Measurements from ENCODE around the gene PPP3CA. TPM values are rescaled to one million over a fixed set of nuclear protein-coding genes. Genes with fewer than 3 reads are reported as not detected.
"Not testable (repeated sequence)": the region's sequence is repeated elsewhere in the genome, so short reads cannot be mapped to it uniquely, and the experiment has no call there.

PPP3CA gene
- total and polyA plus RNA-seq, 2 of the 13 experiments (the other 11 are each of a cell fraction or from before 2014, with no cell fraction given), result 4.8 to 13.2 TPM

DNA sequence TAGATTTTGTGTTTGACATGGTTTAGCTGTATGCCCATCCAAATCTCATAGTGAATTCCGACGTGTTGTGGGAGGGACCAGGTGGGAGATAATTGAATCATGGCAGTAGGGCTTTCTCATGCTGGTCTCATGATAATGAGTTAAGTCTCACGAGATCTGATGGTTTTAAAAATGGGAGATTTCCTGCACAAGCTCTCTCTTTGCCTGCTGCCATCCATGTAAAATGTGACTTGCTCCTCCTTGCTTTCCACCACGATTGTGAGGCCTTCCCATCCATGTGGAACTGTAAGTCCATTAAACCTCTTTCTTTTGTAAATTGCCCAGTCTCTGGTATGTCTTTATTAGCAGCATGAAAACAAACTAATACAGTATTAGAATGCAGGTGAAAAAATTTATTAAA, 164.6 kb downstream of the PPP3CA start:
- in situ Hi-C loops (cut with HindIII; ENCODE audit: extremely low pct_ligation_motif_present, low pct_unique_long_range_greater_than_20kb); H3K79me2 ChIP-seq (ENCODE audit: insufficient read depth, low read length); H3K9me3 ChIP-seq (ENCODE audit: low read length); H3K9ac ChIP-seq (ENCODE audit: insufficient read depth, low read depth, low read length); H3K4me3 ChIP-seq (replicated peaks in 1 of 3; ENCODE audit: insufficient read depth in 1 of 3, low read depth in 2 of 3, low read length in 3 of 3); H3K27me3 ChIP-seq (ENCODE audit: control insufficient read depth in 1 of 2, insufficient read depth in 2 of 2, low read length in 2 of 2); H3K36me3 ChIP-seq (replicated peaks in 1 of 2; ENCODE audit: control insufficient read depth in 1 of 2, insufficient read depth in 2 of 2, low read length in 2 of 2); ATAC-seq; FAIRE-seq; CTCF ChIA-PET (ENCODE audit: low intra/inter-chr PET ratio, low total read pairs); H3K27ac ChIP-seq (ENCODE audit: extremely low read length, insufficient read depth, low read length); POLR2A ChIA-PET; BruUV-seq (replicated peaks); intact Hi-C loops (cut with micrococcal nuclease; ENCODE audit: unreplicated experiment); DNase-seq (ENCODE audit: low spot score); H3K4me1 ChIP-seq (ENCODE audit: insufficient read depth, low read length); H3K4me2 ChIP-seq (ENCODE audit: low read depth, low read length); H4K20me1 ChIP-seq (ENCODE audit: insufficient read depth, low read length); H2AFZ ChIP-seq (ENCODE audit: low read length): not testable (repeated sequence)
- WGBS (ENCODE audit: low lambda C conversion rate), result 97% methylated on average over 4 of the region's 4 CpGs
- TF ChIP-seq ZNF431 (CRISPR knock-in tag; IDR thresholded peaks at IDR 0.05; ENCODE audit: borderline replicate concordance, low read depth), result peak; percentile 78; the same call in 1 of the 2 replicates

DNA sequence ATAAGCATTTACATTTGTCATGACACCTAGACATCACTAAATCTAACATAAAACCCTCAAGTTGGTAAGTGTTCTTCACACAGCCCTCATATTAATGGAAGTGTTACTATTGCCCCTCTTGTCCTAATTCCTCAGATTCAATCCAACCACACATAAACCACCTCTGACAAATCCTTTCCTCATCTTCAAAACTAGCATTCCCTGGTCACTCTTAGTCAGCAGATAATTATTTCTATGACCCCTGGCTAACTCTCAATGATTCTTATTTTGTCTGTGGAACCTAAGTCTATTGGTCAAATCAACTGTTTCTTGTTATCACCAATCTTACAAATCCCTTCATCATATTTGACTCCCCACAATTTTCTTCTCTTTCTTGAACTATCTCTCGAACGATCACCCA, 168.6 kb downstream of the PPP3CA start:
- Histone ChIP-seq H3K9me3 (ENCODE audit: low read length) (0 out of 2 replicates have a peak, but pooled peaks cover 4% of the 10 kb centered on the region), H4K20me1 (ENCODE audit: insufficient read depth, low read length) (no peaks in the 10 kb centered on the region), H3K4me2 (ENCODE audit: low read depth, low read length) (no peak overlapping the region), H2AFZ (ENCODE audit: low read length) (no peak overlapping the region), H3K36me3 (replicated peaks in 1 of 2; ENCODE audit: control insufficient read depth in 1 of 2, insufficient read depth in 2 of 2, low read length in 2 of 2) (no peaks in the 10 kb centered on the region; a peak in 1 of 5 replicates), H3K27ac (ENCODE audit: extremely low read length, insufficient read depth, low read length) (no peak overlapping the region), H3K9ac (ENCODE audit: insufficient read depth, low read depth, low read length) (no peak overlapping the region), H3K79me2 (ENCODE audit: insufficient read depth, low read length) (no peaks in the 10 kb centered on the region), H3K4me3 (replicated peaks in 1 of 3; ENCODE audit: insufficient read depth in 1 of 3, low read depth in 2 of 3, low read length in 3 of 3) (no peak overlapping the region), H3K27me3 (ENCODE audit: control insufficient read depth in 1 of 2, insufficient read depth in 2 of 2, low read length in 2 of 2) (no peaks in the 10 kb centered on the region), H3K4me1 (ENCODE audit: insufficient read depth, low read length) (peaks cover 14% of the 10 kb centered on the region)
- ATAC-seq (no peak), DNase-seq (ENCODE audit: low spot score) (no peak), FAIRE-seq (no peak)
- in situ Hi-C loops (cut with HindIII; ENCODE audit: extremely low pct_ligation_motif_present, low pct_unique_long_range_greater_than_20kb) (no loop called here), intact Hi-C loops (cut with micrococcal nuclease; ENCODE audit: unreplicated experiment) (no loop called here)
- WGBS (ENCODE audit: low lambda C conversion rate), result 99% methylated on average over 2 of the region's 2 CpGs
- ChIA-PET CTCF (ENCODE audit: low intra/inter-chr PET ratio, low total read pairs) (no interaction called here), POLR2A (no interaction called here)
- BruUV-seq (replicated peaks), result no TSS peak
- TF ChIP-seq, protein P1, sequence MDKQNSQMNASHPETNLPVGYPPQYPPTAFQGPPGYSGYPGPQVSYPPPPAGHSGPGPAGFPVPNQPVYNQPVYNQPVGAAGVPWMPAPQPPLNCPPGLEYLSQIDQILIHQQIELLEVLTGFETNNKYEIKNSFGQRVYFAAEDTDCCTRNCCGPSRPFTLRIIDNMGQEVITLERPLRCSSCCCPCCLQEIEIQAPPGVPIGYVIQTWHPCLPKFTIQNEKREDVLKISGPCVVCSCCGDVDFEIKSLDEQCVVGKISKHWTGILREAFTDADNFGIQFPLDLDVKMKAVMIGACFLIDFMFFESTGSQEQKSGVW (CRISPR knock-in tag; IDR thresholded peaks at IDR 0.05; ENCODE audit: borderline replicate concordance), result no peak
- TF ChIP-seq, protein P2, sequence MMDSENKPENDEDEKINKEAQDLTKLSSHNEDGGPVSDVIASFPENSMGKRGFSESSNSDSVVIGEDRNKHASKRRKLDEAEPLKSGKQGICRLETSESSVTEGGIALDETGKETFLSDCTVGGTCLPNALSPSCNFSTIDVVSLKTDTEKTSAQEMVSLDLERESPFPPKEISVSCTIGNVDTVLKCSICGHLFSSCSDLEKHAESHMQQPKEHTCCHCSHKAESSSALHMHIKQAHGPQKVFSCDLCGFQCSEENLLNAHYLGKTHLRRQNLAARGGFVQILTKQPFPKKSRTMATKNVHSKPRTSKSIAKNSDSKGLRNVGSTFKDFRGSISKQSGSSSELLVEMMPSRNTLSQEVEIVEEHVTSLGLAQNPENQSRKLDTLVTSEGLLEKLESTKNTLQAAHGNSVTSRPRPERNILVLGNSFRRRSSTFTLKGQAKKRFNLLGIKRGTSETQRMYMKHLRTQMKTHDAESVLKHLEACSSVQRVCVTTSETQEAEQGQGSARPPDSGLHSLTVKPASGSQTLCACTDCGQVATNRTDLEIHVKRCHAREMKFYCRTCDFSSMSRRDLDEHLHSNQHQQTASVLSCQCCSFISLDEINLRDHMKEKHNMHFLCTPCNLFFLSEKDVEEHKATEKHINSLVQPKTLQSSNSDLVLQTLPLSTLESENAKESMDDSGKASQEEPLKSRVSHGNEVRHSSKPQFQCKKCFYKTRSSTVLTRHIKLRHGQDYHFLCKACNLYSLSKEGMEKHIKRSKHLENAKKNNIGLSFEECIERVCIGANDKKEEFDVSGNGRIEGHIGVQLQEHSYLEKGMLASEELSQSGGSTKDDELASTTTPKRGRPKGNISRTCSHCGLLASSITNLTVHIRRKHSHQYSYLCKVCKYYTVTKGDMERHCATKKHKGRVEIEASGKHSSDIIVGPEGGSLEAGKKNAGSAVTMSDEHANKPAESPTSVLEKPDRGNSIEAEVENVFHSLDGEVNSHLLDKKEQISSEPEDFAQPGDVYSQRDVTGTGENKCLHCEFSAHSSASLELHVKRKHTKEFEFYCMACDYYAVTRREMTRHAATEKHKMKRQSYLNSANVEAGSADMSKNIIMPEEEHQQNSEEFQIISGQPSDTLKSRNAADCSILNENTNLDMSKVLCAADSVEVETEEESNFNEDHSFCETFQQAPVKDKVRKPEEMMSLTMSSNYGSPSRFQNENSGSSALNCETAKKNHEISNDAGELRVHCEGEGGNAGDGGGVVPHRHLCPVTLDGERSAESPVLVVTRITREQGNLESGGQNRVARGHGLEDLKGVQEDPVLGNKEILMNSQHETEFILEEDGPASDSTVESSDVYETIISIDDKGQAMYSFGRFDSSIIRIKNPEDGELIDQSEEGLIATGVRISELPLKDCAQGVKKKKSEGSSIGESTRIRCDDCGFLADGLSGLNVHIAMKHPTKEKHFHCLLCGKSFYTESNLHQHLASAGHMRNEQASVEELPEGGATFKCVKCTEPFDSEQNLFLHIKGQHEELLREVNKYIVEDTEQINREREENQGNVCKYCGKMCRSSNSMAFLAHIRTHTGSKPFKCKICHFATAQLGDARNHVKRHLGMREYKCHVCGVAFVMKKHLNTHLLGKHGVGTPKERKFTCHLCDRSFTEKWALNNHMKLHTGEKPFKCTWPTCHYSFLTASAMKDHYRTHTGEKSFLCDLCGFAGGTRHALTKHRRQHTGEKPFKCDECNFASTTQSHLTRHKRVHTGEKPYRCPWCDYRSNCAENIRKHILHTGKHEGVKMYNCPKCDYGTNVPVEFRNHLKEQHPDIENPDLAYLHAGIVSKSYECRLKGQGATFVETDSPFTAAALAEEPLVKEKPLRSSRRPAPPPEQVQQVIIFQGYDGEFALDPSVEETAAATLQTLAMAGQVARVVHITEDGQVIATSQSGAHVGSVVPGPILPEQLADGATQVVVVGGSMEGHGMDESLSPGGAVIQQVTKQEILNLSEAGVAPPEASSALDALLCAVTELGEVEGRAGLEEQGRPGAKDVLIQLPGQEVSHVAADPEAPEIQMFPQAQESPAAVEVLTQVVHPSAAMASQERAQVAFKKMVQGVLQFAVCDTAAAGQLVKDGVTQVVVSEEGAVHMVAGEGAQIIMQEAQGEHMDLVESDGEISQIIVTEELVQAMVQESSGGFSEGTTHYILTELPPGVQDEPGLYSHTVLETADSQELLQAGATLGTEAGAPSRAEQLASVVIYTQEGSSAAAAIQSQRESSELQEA (CRISPR knock-in tag; IDR thresholded peaks at IDR 0.05; ENCODE audit: not compliant biosample characterization), result no peak
- TF ChIP-seq, protein P3, sequence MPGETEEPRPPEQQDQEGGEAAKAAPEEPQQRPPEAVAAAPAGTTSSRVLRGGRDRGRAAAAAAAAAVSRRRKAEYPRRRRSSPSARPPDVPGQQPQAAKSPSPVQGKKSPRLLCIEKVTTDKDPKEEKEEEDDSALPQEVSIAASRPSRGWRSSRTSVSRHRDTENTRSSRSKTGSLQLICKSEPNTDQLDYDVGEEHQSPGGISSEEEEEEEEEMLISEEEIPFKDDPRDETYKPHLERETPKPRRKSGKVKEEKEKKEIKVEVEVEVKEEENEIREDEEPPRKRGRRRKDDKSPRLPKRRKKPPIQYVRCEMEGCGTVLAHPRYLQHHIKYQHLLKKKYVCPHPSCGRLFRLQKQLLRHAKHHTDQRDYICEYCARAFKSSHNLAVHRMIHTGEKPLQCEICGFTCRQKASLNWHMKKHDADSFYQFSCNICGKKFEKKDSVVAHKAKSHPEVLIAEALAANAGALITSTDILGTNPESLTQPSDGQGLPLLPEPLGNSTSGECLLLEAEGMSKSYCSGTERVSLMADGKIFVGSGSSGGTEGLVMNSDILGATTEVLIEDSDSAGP (CRISPR knock-in tag; IDR thresholded peaks at IDR 0.05; ENCODE audit: borderline replicate concordance), result no peak
- TF ChIP-seq PHF20 (CRISPR knock-in tag; IDR thresholded peaks at IDR 0.05) (no peak), ZNF792 (CRISPR knock-in tag; IDR thresholded peaks at IDR 0.05) (no peak), TGIF2 (CRISPR knock-in tag; IDR thresholded peaks at IDR 0.05) (no peak), ZSCAN31 (CRISPR knock-in tag; IDR thresholded peaks at IDR 0.05; ENCODE audit: low read depth) (no peak)
